HL-60 (cell line): ENCODE data around the gene CPO.

Source experiments
- DNase-seq, 2 experiments: peaks; one replicate each; pipeline ENCODE4 v3.0.0-alpha.2; 2010 to 2020; ENCODE audit warnings: low read depth in 1 of 2, low spot score in 1 of 2
- H3K27ac ChIP-seq: fragments of 250-450 bp; sonication (Bioruptor Pico); replicated peaks from 2 replicates; pipeline ENCODE4 v1.5.1; 2020; ENCODE audit warnings: mild to moderate bottlenecking, moderate library complexity
- H3K27me3 ChIP-seq: fragments of 250-450 bp; sonication (Bioruptor Pico); 2 replicates; pipeline ENCODE4 v1.5.1; 2021; ENCODE audit warnings: mild to moderate bottlenecking, moderate library complexity; ENCODE audit not compliant: insufficient read depth, poor library complexity, severe bottlenecking
- H3K4me3 ChIP-seq: replicated peaks from 2 replicates; pipeline ENCODE4 v1.5.1; 2011; ENCODE audit warnings: mild to moderate bottlenecking, control low read depth, low read length; ENCODE audit not compliant: insufficient read depth
- CTCF ChIP-seq: IDR thresholded peaks from one replicate; pipeline ENCODE4 v1.5.1; 2011; ENCODE audit warnings: low read length, control low read depth, inconsistent platforms; ENCODE audit not compliant: insufficient read depth
- GABPA ChIP-seq: IDR thresholded peaks from 2 replicates; pipeline ENCODE4 v1.6.1; 2012; ENCODE audit warnings: low read depth
- POLR2AphosphoS5 ChIP-seq: IDR thresholded peaks from 2 replicates; pipeline ENCODE4 v1.6.1; 2012; ENCODE audit warnings: low read depth
- REST ChIP-seq: IDR thresholded peaks from 2 replicates; pipeline ENCODE4 v1.6.1; 2012; ENCODE audit warnings: low read depth; ENCODE audit not compliant: insufficient replicate concordance
- SPI1 ChIP-seq: IDR thresholded peaks from 2 replicates; pipeline ENCODE4 v1.6.1; 2012; ENCODE audit warnings: low read depth, mild to moderate bottlenecking, borderline replicate concordance

The CPO gene

GRCh38 chr2:206970589-206971360, 31.5 kb downstream of the CPO start:
- H3K27me3 ChIP-seq: no peaks in the 10 kb centered on the region
- TF ChIP-seq GABPA (no peak), REST (no peak), CTCF (no peak), SPI1 (no peak), POLR2AphosphoS5 (no peak)

GRCh38 chr2:206971805-206972204, 32.5 kb downstream of the CPO start:
- Histone ChIP-seq H3K4me3 (no peak overlapping the region), H3K27ac (no peak overlapping the region), H3K27me3 (no peaks in the 10 kb centered on the region)
- TF ChIP-seq POLR2AphosphoS5 (no peak), GABPA (no peak)
- no peak for DNase-seq

More at GRCh38 chr2:206970589-206971360, 31.5 kb downstream of the CPO start:
- Histone ChIP-seq H3K4me3 (no peak overlapping the region), H3K27ac (no peak overlapping the region)
- no peak for DNase-seq

GRCh38 chr2:206974551-206974950, 35.2 kb downstream of the CPO start:
- no peak overlapping the region for H3K27ac ChIP-seq
- TF ChIP-seq SPI1 (no peak), REST (no peak)
- no peak overlapping the region for H3K4me3 ChIP-seq
- DNase-seq: no peak
- no peaks in the 10 kb centered on the region for H3K27me3 ChIP-seq

- H3K4me3 ChIP-seq: no peak overlapping the region
- no peak for TF ChIP-seq REST
- no peak for TF ChIP-seq POLR2AphosphoS5
- no peak for TF ChIP-seq GABPA
- TF ChIP-seq SPI1: no peak
- no peak for TF ChIP-seq CTCF
- DNase-seq: no peak
- no peak overlapping the region for H3K27ac ChIP-seq
- no peaks in the 10 kb centered on the region for H3K27me3 ChIP-seq
Observed at GRCh38 chr2:206978746-206979145, 39.4 kb downstream of the CPO start.
